Activated CD4-positive, alpha-beta T cell treated with anti-CD3 and anti-CD28 coated beads, Interleukin-2, amount 10 ng/mL, durations not matched to agents 7 days and 5 days (primary cell): ENCODE measurements around the gene LGI4. TPM values are rescaled to one million over a fixed set of nuclear protein-coding genes. Genes with fewer than 3 reads are reported as not detected.
A peak's percentile ranks its signal among the peaks of the same experiment; 100 is the strongest.

Source experiments
- CTCF ChIA-PET: fragments of 350-600 bp; sonication (Branson Sonifier 250); formaldehyde crosslinking; loops from one replicate; lab custom pipeline; 2021; ENCODE audit warnings: antibody characterized with exemption; lab: Charles Lee
- POLR2A ChIA-PET: fragments of 350-600 bp; sonication (Branson Sonifier 250); formaldehyde crosslinking; loops from one replicate; lab custom pipeline; 2021; ENCODE audit warnings: antibody characterized with exemption; lab: Charles Lee
- DNase-seq: peaks from one replicate; pipeline ENCODE4 v3.0.0-alpha.2; 2020
- H3K27ac Mint-ChIP-seq: one replicate; pipeline ENCODE4 v1.8.0; 2021; ENCODE audit warnings: mild to moderate bottlenecking, moderate library complexity, mixed read lengths
- H3K27me3 Mint-ChIP-seq: one replicate; pipeline ENCODE4 v1.8.0; 2021; ENCODE audit warnings: mixed read lengths
- H3K36me3 Mint-ChIP-seq: one replicate; pipeline ENCODE4 v1.8.0; 2021; ENCODE audit warnings: low read depth, mixed read lengths
- H3K4me1 Mint-ChIP-seq: one replicate; pipeline ENCODE4 v1.8.0; 2021; ENCODE audit warnings: mixed read lengths
- H3K4me3 Mint-ChIP-seq: one replicate; pipeline ENCODE4 v1.8.0; 2021; ENCODE audit warnings: mild to moderate bottlenecking, moderate library complexity, mixed read lengths
- H3K9me3 Mint-ChIP-seq: one replicate; pipeline ENCODE4 v1.8.0; 2021; ENCODE audit warnings: mixed read lengths
- total RNA-seq, 2 experiments: library from RNA; stranded (reverse); gene quantifications; one replicate each; pipeline ENCODE4 v1.2.3, GENCODE V29; 2021

LGI4 gene
- total RNA-seq, 2 experiments from 2014 or later: 0.37 to 0.40 TPM

GRCh38 chr19:35124098-35125060 is 10.5 kb downstream of the LGI4 start:
- peak; percentile 86 for DNase-seq
- Mint-ChIP-seq H3K27me3 (no peaks in the 10 kb centered on the region), H3K9me3 (no peaks in the 10 kb centered on the region), H3K36me3 (no peaks in the 10 kb centered on the region), H3K4me1 (peaks cover 16% of the 10 kb centered on the region), H3K4me3 (peak overlapping the region; percentile 55), H3K27ac (peak overlapping the region; percentile 66)
- ChIA-PET CTCF (interaction anchor here (1.0 to 4.9 kb wide), 4 partner anchors 11 to 30 kb away, joined by 3 to 28 read pairs (median 4); partner anchors contain the start of genes FXYD5 and LGI4), POLR2A (no interaction called here)

DNA sequence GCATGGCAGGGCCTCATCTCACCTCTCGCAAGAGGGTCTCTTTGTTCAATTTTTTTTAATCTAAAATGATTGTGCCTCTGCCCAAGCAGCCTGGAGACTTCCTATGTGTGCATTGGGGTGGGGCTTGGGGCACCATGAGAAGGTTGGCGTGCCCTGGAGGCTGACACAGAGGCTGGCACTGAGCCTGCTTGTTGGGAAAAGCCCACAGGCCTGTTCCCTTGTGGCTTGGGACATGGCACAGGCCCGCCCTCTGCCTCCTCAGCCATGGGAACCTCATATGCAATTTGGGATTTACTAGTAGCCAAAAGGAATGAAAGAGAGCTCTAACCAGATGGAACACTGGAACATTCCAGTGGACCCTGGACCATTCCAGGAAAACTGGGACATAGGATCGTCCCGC is 11.3 kb downstream of the LGI4 start:
- no peaks in the 10 kb centered on the region for H3K9me3 Mint-ChIP-seq
- DNase-seq: no peak
- H3K4me3 Mint-ChIP-seq: no peak overlapping the region
- peaks cover 16% of the 10 kb centered on the region for H3K4me1 Mint-ChIP-seq
- CTCF ChIA-PET: interaction anchor here (1.0 to 4.9 kb wide), 2 partner anchors 12 to 31 kb away, joined by 4 to 28 read pairs; partner anchors contain the start of genes FXYD5 and LGI4
- no peaks in the 10 kb centered on the region for H3K36me3 Mint-ChIP-seq
- POLR2A ChIA-PET: no interaction called here
- H3K27me3 Mint-ChIP-seq: no peaks in the 10 kb centered on the region
- H3K27ac Mint-ChIP-seq: no peak overlapping the region

DNA sequence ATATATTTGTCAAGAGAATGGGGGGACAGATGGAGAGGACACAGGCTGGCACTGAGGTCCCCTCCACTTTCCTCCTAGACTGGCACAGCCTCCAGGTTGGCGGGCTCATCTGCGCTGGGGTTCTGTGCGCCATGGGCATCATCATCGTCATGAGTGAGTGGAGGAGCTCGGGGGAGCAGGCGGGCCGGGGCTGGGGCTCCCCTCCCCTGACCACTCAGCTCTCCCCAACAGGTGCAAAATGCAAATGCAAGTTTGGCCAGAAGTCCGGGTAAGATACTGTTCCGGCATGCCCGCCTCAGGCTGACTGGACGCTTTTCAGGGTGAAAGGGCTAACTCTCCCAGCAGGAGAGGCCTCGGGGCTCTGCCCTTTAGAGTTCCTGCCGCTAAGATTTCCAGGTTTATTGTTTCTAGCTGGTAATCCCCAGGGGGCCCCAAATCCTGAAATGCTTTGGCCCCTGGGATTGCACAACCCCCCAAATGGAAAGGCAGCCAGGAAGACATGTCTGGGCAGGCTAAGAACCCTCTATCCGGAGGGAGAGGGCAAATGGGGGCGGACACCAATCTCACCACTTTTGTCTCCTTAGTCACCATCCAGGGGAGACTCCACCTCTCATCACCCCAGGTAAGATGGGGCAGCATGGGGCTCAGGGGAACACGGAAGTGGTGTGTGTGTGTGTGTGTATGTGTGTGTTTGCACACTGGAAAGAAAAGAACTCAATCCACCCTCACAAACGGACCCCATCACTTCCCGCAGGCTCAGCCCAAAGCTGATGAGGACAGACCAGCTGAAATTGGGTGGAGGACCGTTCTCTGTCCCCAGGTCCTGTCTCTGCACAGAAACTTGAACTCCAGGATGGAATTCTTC is 11.9 kb downstream of the LGI4 start:
- H3K4me3 Mint-ChIP-seq: no peak overlapping the region
- H3K27me3 Mint-ChIP-seq: no peaks in the 10 kb centered on the region
- no peaks in the 10 kb centered on the region for H3K9me3 Mint-ChIP-seq
- ChIA-PET POLR2A (no interaction called here), CTCF (interaction anchor here (4.9 kb wide), 1 partner anchor 13 kb away, joined by 28 read pairs; the partner anchor contains the start of gene LGI4)
- peaks cover 16% of the 10 kb centered on the region for H3K4me1 Mint-ChIP-seq
- no peaks in the 10 kb centered on the region for H3K36me3 Mint-ChIP-seq
- DNase-seq: no peak
- H3K27ac Mint-ChIP-seq: no peak overlapping the region

DNA sequence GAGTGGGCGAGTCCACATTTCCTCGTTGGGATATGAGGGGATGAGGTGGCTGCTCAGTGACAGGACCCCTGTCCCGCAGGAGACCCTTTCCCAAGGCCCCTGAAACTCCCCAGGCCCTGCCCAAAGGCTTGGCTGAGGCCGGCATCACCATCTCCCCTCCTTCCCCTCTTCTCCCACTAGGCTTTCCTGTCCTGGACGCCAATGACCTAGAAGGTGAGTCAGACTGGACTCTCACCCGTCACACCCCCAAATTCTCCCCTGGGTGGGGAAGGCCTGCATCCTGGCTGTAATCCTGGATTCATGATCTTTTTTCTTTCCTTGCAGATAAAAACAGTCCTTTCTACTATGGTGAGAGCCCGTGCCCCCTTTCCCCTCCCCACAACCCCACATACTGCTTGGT is 14.0 kb downstream of the LGI4 start:
- ChIA-PET CTCF (interaction anchor here (0.6 kb wide), 1 partner anchor 92 kb away, joined by 3 read pairs; no protein-coding TSS in a partner anchor), POLR2A (no interaction called here)
- Mint-ChIP-seq H3K27me3 (peaks cover 5% of the 10 kb centered on the region), H3K9me3 (no peaks in the 10 kb centered on the region), H3K4me1 (peaks cover 16% of the 10 kb centered on the region), H3K27ac (no peak overlapping the region), H3K36me3 (no peaks in the 10 kb centered on the region), H3K4me3 (no peak overlapping the region)
- no peak for DNase-seq

GRCh38 chr19:35120492-35120891 is 14.4 kb downstream of the LGI4 start:
- Mint-ChIP-seq H3K9me3 (no peaks in the 10 kb centered on the region), H3K4me1 (peaks cover 14% of the 10 kb centered on the region), H3K4me3 (no peak overlapping the region), H3K27ac (no peak overlapping the region), H3K36me3 (no peaks in the 10 kb centered on the region), H3K27me3 (peaks cover 5% of the 10 kb centered on the region)
- ChIA-PET POLR2A (no interaction called here), CTCF (interaction anchor here (1.8 kb wide), 1 partner anchor 15 kb away, joined by 8 read pairs; the partner anchor contains the start of gene LGI4)
- no peak for DNase-seq

GRCh38 chr19:35119578-35120155 is 15.2 kb downstream of the LGI4 start:
- Mint-ChIP-seq H3K27me3 (peaks cover 5% of the 10 kb centered on the region), H3K36me3 (no peaks in the 10 kb centered on the region), H3K9me3 (no peaks in the 10 kb centered on the region), H3K4me1 (peaks cover 14% of the 10 kb centered on the region), H3K4me3 (no peak overlapping the region), H3K27ac (no peak overlapping the region)
- DNase-seq: no peak
- ChIA-PET POLR2A (no interaction called here), CTCF (interaction anchor here (1.8 kb wide), 1 partner anchor 16 kb away, joined by 8 read pairs; the partner anchor contains the start of gene LGI4)

DNA sequence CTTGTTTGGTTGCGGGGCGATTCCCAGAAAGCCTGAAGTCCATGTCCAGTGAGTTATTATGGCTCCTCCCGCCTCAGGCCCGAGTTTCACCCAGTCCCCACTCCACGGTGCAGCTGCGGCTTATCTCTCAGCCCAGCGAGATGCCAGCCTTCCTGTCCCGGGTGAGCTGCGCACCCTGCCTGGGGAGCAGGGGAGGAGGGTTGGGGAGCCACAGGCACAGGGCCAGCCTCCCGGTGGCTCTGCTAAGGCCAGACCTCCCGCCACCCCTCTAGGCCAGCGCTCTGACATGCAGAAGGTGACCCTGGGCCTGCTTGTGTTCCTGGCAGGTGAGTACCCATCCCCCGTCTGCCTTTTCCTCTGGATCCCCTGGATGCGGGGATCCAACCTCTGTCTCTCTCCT is 15.8 kb downstream of the LGI4 start:
- Mint-ChIP-seq H3K4me1 (peaks cover 11% of the 10 kb centered on the region), H3K9me3 (no peaks in the 10 kb centered on the region), H3K27me3 (peaks cover 5% of the 10 kb centered on the region), H3K27ac (no peak overlapping the region), H3K36me3 (no peaks in the 10 kb centered on the region), H3K4me3 (no peak overlapping the region)
- CTCF ChIA-PET: interaction anchor here (0.7 to 1.8 kb wide), 2 partner anchors 17 to 104 kb away, joined by 3 to 8 read pairs; partner anchors contain the start of gene LGI4
- POLR2A ChIA-PET: no interaction called here
- no peak for DNase-seq

DNA sequence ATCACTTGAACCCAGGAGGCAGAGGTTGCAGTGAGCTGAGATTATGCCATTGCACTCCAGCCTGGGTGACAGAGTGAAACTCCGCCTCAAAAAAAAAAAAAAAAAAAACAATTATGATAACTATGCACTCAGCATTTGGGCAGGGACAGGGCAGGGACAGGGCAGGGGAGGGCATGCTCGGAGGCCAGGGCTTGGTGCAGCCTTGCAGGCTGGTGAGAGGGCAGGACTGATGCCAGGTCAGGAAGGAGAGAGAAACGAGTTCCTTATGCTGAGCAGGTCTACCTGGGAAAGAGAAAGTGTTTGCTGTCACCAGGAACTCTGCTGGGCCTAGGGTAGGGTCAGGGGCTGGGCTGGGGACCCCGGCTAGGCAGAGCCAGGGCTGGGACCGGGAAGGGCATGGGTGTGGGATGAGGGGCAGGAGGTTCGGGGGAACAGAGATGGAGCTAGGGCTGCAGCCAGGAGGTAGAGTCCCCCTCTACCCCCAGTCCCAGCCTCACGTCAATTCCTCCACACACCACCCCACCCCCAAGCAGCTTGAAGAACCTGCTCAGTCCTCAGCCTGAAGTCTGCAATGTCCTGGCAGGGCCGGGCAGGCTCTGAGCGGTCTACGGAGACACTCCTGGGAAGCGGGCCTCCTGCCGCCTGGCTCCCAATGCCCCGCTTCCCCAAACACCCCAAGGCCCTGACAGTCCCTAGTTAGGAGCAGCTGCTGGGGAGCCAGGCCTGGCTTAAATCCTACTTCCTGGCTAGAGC is 16.4 kb downstream of the LGI4 start:
- Mint-ChIP-seq H3K4me3 (no peak overlapping the region), H3K36me3 (no peaks in the 10 kb centered on the region), H3K27ac (no peak overlapping the region), H3K27me3 (peaks cover 5% of the 10 kb centered on the region), H3K4me1 (peaks cover 8% of the 10 kb centered on the region), H3K9me3 (no peaks in the 10 kb centered on the region)
- ChIA-PET POLR2A (no interaction called here), CTCF (interaction anchor here (0.6 to 1.8 kb wide), 4 partner anchors 17 to 105 kb away, joined by 3 to 8 read pairs (median 4); partner anchors contain the start of gene LGI4)
- DNase-seq: no peak

DNA sequence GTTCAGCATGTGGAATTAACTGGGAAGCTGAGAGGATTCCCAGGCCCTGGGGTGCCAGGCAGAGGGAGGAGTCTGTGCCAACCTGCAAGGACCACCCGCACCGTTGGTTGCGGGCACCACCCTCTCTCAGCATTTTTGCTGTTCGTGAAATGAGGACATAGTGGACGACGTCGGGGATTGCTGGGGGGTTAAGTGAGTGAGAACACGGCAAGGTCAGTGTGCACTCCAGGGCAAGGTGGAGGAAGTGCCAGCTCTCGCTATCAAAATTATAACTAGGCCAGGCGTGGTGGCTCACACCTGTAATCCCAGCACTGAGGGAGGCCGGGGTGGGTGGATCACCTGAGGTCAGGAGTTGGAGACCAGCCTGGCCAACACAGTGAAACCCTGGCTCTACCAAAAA is 17.1 kb downstream of the LGI4 start:
- no peaks in the 10 kb centered on the region for H3K36me3 Mint-ChIP-seq
- H3K4me1 Mint-ChIP-seq: peaks cover 8% of the 10 kb centered on the region
- H3K4me3 Mint-ChIP-seq: no peak overlapping the region
- peaks cover 5% of the 10 kb centered on the region for H3K27me3 Mint-ChIP-seq
- H3K9me3 Mint-ChIP-seq: no peaks in the 10 kb centered on the region
- POLR2A ChIA-PET: no interaction called here
- no peak for DNase-seq
- CTCF ChIA-PET: interaction anchor here (0.6 to 1.5 kb wide), 3 partner anchors 21 to 73 kb away, joined by 3 to 5 read pairs (median 5); no protein-coding TSS in a partner anchor
- no peak overlapping the region for H3K27ac Mint-ChIP-seq

GRCh38 chr19:35117116-35117515 is 17.7 kb downstream of the LGI4 start:
- H3K27me3 Mint-ChIP-seq: peaks cover 5% of the 10 kb centered on the region
- H3K4me1 Mint-ChIP-seq: peaks cover 8% of the 10 kb centered on the region
- no peak overlapping the region for H3K4me3 Mint-ChIP-seq
- no peak for DNase-seq
- no peak overlapping the region for H3K27ac Mint-ChIP-seq
- ChIA-PET CTCF (interaction anchor here (0.5 to 1.5 kb wide), 4 partner anchors 50 to 101 kb away, joined by 3 to 6 read pairs (median 5); no protein-coding TSS in a partner anchor), POLR2A (no interaction called here)
- H3K36me3 Mint-ChIP-seq: no peaks in the 10 kb centered on the region
- no peaks in the 10 kb centered on the region for H3K9me3 Mint-ChIP-seq

DNA sequence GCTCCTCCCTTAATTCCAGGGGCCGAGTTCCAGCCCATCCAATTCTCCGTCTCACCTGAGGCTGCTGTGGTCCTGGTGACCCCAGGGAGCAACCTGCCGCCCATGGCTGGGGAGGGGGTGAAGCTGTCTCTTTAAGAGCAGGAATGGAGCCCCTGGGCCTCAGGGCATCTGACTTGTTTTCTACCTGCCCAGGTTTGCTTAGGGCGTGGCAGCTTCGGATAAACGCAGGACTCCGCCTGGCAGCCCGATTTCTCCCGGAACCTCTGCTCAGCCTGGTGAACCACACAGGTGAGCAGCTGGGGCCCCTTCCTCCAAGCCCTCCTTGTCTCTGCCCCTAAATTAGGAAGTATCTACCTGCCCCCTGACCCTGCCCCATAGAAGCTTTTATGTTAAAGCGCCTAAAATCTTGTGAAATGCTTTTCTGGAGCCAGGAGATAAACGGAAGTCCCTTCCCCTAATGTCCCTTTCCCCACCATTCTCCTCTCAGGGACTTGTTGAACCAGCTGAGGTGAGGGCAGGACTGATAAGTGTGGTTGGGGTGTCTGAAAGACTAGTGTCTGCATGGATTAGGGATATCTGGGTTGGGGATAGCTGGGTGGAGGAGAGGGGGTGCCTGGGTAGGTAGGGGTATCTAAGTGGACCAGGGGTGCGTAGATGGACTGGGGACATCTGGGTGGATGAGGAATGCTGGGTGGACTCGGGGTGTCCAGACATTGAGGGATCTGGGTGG is 18.6 kb downstream of the LGI4 start:
- Mint-ChIP-seq H3K4me1 (peaks cover 5% of the 10 kb centered on the region), H3K27me3 (peaks cover 5% of the 10 kb centered on the region), H3K27ac (no peak overlapping the region), H3K9me3 (no peaks in the 10 kb centered on the region), H3K4me3 (no peak overlapping the region), H3K36me3 (no peaks in the 10 kb centered on the region)
- no peak for DNase-seq
- POLR2A ChIA-PET: no interaction called here
- CTCF ChIA-PET: interaction anchor here (0.5 to 2.4 kb wide), 3 partner anchors 9 to 100 kb away, joined by 3 to 6 read pairs (median 6); no protein-coding TSS in a partner anchor
